Measurements from ENCODE around the gene STK32B. TPM values are rescaled to one million over a fixed set of nuclear protein-coding genes. Genes with fewer than 3 reads are reported as not detected.

The STK32B gene
- total RNA-seq, 1 donor from 2014 or later, result 0.56 TPM

DNA sequence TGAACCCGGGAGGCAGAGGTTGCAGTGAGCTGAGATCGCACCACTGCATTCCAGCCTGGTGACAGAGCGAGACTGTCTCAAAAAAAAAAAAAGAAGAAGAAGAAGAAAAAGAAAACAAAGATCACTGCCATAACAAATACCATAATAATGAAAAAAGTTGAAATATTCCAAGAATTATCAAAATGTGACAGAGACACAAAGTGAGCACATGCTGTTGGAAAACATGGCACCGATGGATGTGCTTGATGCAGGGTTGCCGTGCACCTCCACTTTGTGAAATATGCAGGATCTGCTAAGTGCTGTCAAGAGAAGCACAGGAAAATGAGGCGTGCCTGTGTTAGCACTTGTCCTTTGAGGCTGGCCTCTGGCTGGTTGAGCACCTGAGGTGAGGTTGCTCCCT lies 133.3 kb downstream of the STK32B start:
- TF ChIP-seq, protein P1, sequence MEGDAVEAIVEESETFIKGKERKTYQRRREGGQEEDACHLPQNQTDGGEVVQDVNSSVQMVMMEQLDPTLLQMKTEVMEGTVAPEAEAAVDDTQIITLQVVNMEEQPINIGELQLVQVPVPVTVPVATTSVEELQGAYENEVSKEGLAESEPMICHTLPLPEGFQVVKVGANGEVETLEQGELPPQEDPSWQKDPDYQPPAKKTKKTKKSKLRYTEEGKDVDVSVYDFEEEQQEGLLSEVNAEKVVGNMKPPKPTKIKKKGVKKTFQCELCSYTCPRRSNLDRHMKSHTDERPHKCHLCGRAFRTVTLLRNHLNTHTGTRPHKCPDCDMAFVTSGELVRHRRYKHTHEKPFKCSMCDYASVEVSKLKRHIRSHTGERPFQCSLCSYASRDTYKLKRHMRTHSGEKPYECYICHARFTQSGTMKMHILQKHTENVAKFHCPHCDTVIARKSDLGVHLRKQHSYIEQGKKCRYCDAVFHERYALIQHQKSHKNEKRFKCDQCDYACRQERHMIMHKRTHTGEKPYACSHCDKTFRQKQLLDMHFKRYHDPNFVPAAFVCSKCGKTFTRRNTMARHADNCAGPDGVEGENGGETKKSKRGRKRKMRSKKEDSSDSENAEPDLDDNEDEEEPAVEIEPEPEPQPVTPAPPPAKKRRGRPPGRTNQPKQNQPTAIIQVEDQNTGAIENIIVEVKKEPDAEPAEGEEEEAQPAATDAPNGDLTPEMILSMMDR (IDR thresholded peaks at IDR 0.05; ENCODE audit: unreplicated experiment), result no peak
- peaks cover 3% of the 10 kb centered on the region for H3K4me1 Mint-ChIP-seq (ENCODE audit: unreplicated experiment)
- H3K36me3 Mint-ChIP-seq (ENCODE audit: low read depth, unreplicated experiment), result no peaks in the 10 kb centered on the region
- H3K4me3 Mint-ChIP-seq (ENCODE audit: unreplicated experiment), result no peak overlapping the region
- no peaks in the 10 kb centered on the region for H3K27me3 Mint-ChIP-seq (ENCODE audit: unreplicated experiment)
- no peak for DNase-seq (ENCODE audit: low spot score)
- no peaks in the 10 kb centered on the region for H3K9me3 Mint-ChIP-seq (ENCODE audit: unreplicated experiment)
- no peak overlapping the region for H3K27ac Mint-ChIP-seq (ENCODE audit: unreplicated experiment)

DNA sequence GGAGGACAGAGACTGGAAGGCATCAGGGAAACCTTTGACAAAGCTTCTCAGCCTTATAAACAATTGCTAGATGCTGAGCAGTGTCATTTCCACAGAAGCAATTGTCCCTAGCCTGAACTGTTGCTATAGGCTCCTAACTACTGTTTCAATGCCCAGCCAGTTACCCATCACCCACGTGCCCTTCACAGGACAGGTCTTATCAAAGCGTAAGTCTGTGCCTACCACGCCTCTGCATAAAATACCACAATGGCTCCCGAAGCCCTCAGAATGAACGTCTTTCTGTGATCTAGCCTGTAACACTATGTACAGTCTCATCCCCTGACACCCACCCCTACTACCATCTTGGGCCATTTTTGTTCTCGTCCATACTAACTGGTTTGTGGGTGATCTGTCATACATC lies 134.3 kb downstream of the STK32B start:
- H3K27me3 Mint-ChIP-seq (ENCODE audit: unreplicated experiment), result no peaks in the 10 kb centered on the region
- DNase-seq (ENCODE audit: low spot score), result no peak
- peaks cover 3% of the 10 kb centered on the region for H3K4me1 Mint-ChIP-seq (ENCODE audit: unreplicated experiment)
- H3K4me3 Mint-ChIP-seq (ENCODE audit: unreplicated experiment), result no peak overlapping the region
- no peak overlapping the region for H3K27ac Mint-ChIP-seq (ENCODE audit: unreplicated experiment)
- H3K36me3 Mint-ChIP-seq (ENCODE audit: low read depth, unreplicated experiment), result no peaks in the 10 kb centered on the region
- H3K9me3 Mint-ChIP-seq (ENCODE audit: unreplicated experiment), result no peaks in the 10 kb centered on the region
- TF ChIP-seq, protein P1 (IDR thresholded peaks at IDR 0.05; ENCODE audit: unreplicated experiment), result no peak

DNA sequence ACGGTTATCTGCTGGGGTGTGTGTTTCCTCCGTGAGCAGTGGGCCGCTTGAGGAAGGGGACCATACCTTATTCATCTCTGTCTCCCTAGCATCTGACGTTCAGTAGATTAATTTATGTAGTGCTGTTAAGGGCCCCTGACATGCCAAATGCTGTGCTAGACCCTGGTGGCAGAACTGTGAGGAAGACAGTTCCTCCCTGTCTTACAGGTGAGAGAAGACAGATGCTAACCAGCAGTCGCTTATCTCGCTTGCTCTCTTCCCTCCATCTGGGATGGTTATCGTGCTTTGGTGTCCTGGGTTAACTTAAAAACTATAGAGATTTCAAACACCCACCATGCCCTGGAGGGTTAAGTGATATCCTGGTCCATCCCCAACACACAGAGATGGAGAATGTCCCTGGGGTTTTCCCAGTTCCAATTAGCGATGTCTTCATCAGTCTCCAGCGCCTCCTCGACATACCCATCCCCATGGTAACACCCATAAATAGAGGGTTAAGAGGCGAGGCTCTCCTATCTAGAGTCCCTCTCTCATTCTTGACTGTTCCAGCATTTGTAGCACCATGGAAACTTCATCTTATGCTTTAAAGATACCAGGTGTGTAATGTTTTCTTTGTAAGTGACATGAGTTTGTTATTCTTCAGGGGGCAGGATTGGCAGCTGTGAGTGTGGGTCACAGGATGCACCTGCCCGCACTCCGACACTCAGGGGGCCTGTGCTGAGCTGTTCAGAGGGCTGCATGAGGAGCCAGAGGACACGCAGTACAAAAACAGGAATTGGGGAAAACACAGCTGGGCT lies 135.2 kb downstream of the STK32B start:
- TF ChIP-seq, protein P1 (IDR thresholded peaks at IDR 0.05; ENCODE audit: unreplicated experiment), result no peak
- Mint-ChIP-seq H3K27ac (ENCODE audit: unreplicated experiment) (no peak overlapping the region), H3K27me3 (ENCODE audit: unreplicated experiment) (no peaks in the 10 kb centered on the region), H3K4me1 (ENCODE audit: unreplicated experiment) (peaks cover 3% of the 10 kb centered on the region), H3K9me3 (ENCODE audit: unreplicated experiment) (no peaks in the 10 kb centered on the region), H3K4me3 (ENCODE audit: unreplicated experiment) (no peak overlapping the region), H3K36me3 (ENCODE audit: low read depth, unreplicated experiment) (no peaks in the 10 kb centered on the region)
- no peak for DNase-seq (ENCODE audit: low spot score)

DNA sequence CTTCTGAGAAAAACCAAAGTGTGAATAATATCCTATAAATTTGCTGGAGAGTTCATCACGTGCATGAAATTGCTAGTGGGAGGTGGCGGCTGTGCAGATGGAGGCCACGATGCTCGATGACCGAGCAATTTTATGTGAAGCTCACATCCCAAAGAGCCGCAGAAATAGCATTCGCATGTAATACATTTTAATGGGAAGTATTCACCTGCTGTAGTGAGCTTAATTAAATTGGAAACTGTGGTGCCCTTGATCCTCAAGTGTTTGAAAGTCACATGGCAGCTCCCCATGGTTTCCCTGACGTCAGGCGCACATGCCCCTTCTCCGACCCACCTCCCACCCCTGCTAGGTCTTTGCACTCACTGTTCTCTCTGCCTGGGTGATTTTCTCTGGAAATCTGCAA lies 136.8 kb downstream of the STK32B start:
- Mint-ChIP-seq H3K36me3 (ENCODE audit: low read depth, unreplicated experiment) (no peaks in the 10 kb centered on the region), H3K9me3 (ENCODE audit: unreplicated experiment) (no peaks in the 10 kb centered on the region), H3K27me3 (ENCODE audit: unreplicated experiment) (no peaks in the 10 kb centered on the region), H3K4me3 (ENCODE audit: unreplicated experiment) (no peak overlapping the region), H3K4me1 (ENCODE audit: unreplicated experiment) (peaks cover 3% of the 10 kb centered on the region), H3K27ac (ENCODE audit: unreplicated experiment) (no peak overlapping the region)
- TF ChIP-seq, protein P1 (IDR thresholded peaks at IDR 0.05; ENCODE audit: unreplicated experiment), result no peak
- DNase-seq (ENCODE audit: low spot score), result no peak

DNA sequence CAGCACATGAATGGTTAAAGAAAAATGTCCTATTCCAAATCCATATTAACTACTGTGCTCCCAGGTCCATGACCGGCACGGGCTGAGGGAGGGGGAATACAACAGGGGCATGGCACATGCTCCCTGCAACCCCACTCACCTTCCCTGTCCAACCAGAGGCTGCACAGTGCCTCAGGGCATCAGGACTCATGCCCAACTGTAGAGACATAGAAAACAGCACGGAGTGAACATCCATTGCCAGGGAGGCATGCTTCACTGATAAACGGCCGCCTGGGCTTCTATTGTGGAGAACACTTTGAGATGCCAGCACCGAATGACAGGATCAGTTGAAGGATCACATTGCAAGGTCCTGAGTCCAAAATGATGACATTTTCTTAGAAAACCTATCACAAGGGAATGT lies 140.6 kb downstream of the STK32B start:
- Mint-ChIP-seq H3K27ac (ENCODE audit: unreplicated experiment) (no peak overlapping the region), H3K4me3 (ENCODE audit: unreplicated experiment) (no peak overlapping the region), H3K9me3 (ENCODE audit: unreplicated experiment) (no peaks in the 10 kb centered on the region), H3K4me1 (ENCODE audit: unreplicated experiment) (peaks cover 1% of the 10 kb centered on the region), H3K27me3 (ENCODE audit: unreplicated experiment) (no peaks in the 10 kb centered on the region), H3K36me3 (ENCODE audit: low read depth, unreplicated experiment) (no peaks in the 10 kb centered on the region)
- TF ChIP-seq, protein P1 (IDR thresholded peaks at IDR 0.05; ENCODE audit: unreplicated experiment), result no peak
- no peak for DNase-seq (ENCODE audit: low spot score)
